Osteocyte (in vitro differentiated cells): ENCODE measurements around the gene PRKAG3. TPM values are rescaled to one million over a fixed set of nuclear protein-coding genes. Genes with fewer than 3 reads are reported as not detected.

Experiments
- DNase-seq: peaks from one replicate; pipeline ENCODE4 v3.0.0; 2021; ENCODE audit warnings: mixed read lengths; ENCODE audit not compliant: unreplicated experiment; ENCODE audit errors: extremely low spot score
- H3K27ac Mint-ChIP-seq: one replicate; pipeline ENCODE4 v1.8.0; 2021; ENCODE audit warnings: mild to moderate bottlenecking, mixed read lengths; ENCODE audit not compliant: unreplicated experiment
- H3K27me3 Mint-ChIP-seq: one replicate; pipeline ENCODE4 v1.8.0; 2021; ENCODE audit warnings: mixed read lengths; ENCODE audit not compliant: unreplicated experiment
- H3K36me3 Mint-ChIP-seq: one replicate; pipeline ENCODE4 v1.8.0; 2021; ENCODE audit warnings: mixed read lengths; ENCODE audit not compliant: unreplicated experiment
- H3K4me1 Mint-ChIP-seq: one replicate; pipeline ENCODE4 v1.8.0; 2021; ENCODE audit warnings: mixed read lengths; ENCODE audit not compliant: unreplicated experiment
- H3K4me3 Mint-ChIP-seq: one replicate; pipeline ENCODE4 v1.8.0; 2021; ENCODE audit warnings: mild to moderate bottlenecking, moderate library complexity, mixed read lengths; ENCODE audit not compliant: unreplicated experiment
- H3K9me3 Mint-ChIP-seq: one replicate; pipeline ENCODE4 v1.8.0; 2021; ENCODE audit warnings: mixed read lengths; ENCODE audit not compliant: unreplicated experiment
- CTCF ChIP-seq: fragments of 200-600 bp; sonication (generic); IDR thresholded peaks from 2 replicates; pipeline ENCODE4 v1.5.0; 2021; ENCODE audit warnings: antibody characterized with exemption, mild to moderate bottlenecking, moderate library complexity
- total RNA-seq: library from RNA; stranded (reverse); gene quantifications from 2 replicates; pipeline ENCODE4 v1.2.1, GENCODE V29; 2021

PRKAG3 gene
- total RNA-seq, 1 donor from 2014 or later = not detected

GRCh38 chr2:218856167-218856895, 24.7 kb upstream of the PRKAG3 start:
- Mint-ChIP-seq H3K36me3 (no peaks in the 10 kb centered on the region), H3K9me3 (no peaks in the 10 kb centered on the region), H3K4me3 (no peak overlapping the region), H3K4me1 (peaks cover 44% of the 10 kb centered on the region), H3K27me3 (peaks cover 63% of the 10 kb centered on the region), H3K27ac (no peak overlapping the region)
- TF ChIP-seq CTCF = no peak
- no peak for DNase-seq

- Mint-ChIP-seq H3K4me3 (no peak overlapping the region), H3K9me3 (no peaks in the 10 kb centered on the region), H3K36me3 (no peaks in the 10 kb centered on the region), H3K27me3 (peaks cover 64% of the 10 kb centered on the region), H3K4me1 (peaks cover 39% of the 10 kb centered on the region), H3K27ac (no peak overlapping the region)
- TF ChIP-seq CTCF = no peak
- no peak for DNase-seq
Observed at GRCh38 chr2:218855305-218856166, 23.9 kb upstream of the PRKAG3 start.

- Mint-ChIP-seq H3K4me1 (peaks cover 33% of the 10 kb centered on the region), H3K9me3 (no peaks in the 10 kb centered on the region), H3K27me3 (peaks cover 64% of the 10 kb centered on the region), H3K27ac (no peak overlapping the region), H3K36me3 (no peaks in the 10 kb centered on the region), H3K4me3 (no peak overlapping the region)
- TF ChIP-seq CTCF = no peak
- DNase-seq = no peak
Observed at GRCh38 chr2:218854860-218855259, 23.3 kb upstream of the PRKAG3 start.

- DNase-seq = no peak
- Mint-ChIP-seq H3K27me3 (peaks cover 58% of the 10 kb centered on the region), H3K4me1 (peaks cover 28% of the 10 kb centered on the region), H3K9me3 (no peaks in the 10 kb centered on the region), H3K36me3 (no peaks in the 10 kb centered on the region), H3K4me3 (no peak overlapping the region), H3K27ac (no peak overlapping the region)
- TF ChIP-seq CTCF = no peak
Observed at GRCh38 chr2:218853766-218854165, 22.2 kb upstream of the PRKAG3 start.
